Ishikawa (cell line): ENCODE measurements around the gene AGAP3.

Experiments
- CEBPB ChIP-seq: IDR thresholded peaks from 2 replicates; pipeline ENCODE4 v1.6.1; 2012
- CREB1 ChIP-seq: IDR thresholded peaks from 2 replicates; pipeline ENCODE4 v1.6.1; 2012; ENCODE audit warnings: low read depth
- EGR1 ChIP-seq: IDR thresholded peaks from 2 replicates; pipeline ENCODE4 v1.6.1; 2012
- EP300 ChIP-seq: IDR thresholded peaks from 2 replicates; pipeline ENCODE4 v1.6.1; 2012; ENCODE audit warnings: borderline replicate concordance
- FOXM1 ChIP-seq: IDR thresholded peaks from 2 replicates; pipeline ENCODE4 v1.6.1; 2012; ENCODE audit warnings: low read depth, borderline replicate concordance
- MAX ChIP-seq: IDR thresholded peaks from 2 replicates; pipeline ENCODE4 v1.6.1; 2012
- NFIC ChIP-seq: IDR thresholded peaks from 2 replicates; pipeline ENCODE4 v1.6.1; 2012
- RAD21 ChIP-seq: IDR thresholded peaks from 2 replicates; pipeline ENCODE4 v1.6.1; 2012; ENCODE audit warnings: low read depth
- REST ChIP-seq: IDR thresholded peaks from 2 replicates; pipeline ENCODE4 v1.6.1; 2012; ENCODE audit warnings: low read depth, mild to moderate bottlenecking
- TAF1 ChIP-seq: IDR thresholded peaks from 2 replicates; pipeline ENCODE4 v1.6.1; 2012; ENCODE audit warnings: low read depth, mild to moderate bottlenecking
- TEAD4 ChIP-seq: IDR thresholded peaks from 2 replicates; pipeline ENCODE4 v1.6.1; 2012
- YY1 ChIP-seq: IDR thresholded peaks from 2 replicates; pipeline ENCODE4 v1.6.1; 2012; ENCODE audit warnings: low read depth
- ZBTB7A ChIP-seq: IDR thresholded peaks from 2 replicates; pipeline ENCODE4 v1.6.1; 2012; ENCODE audit warnings: low read depth

GRCh38 chr7:151188252-151188542 is 101.9 kb downstream of the AGAP3 start:
- TF ChIP-seq EP300 (no peak), MAX (no peak), YY1 (no peak), NFIC (no peak), EGR1 (no peak), ZBTB7A (no peak), RAD21 (no peak), TAF1 (no peak), TEAD4 (no peak), CREB1 (no peak), CEBPB (no peak), REST (no peak), FOXM1 (no peak)
